ENCODE measurements around the gene DTYMK. TPM values are rescaled to one million over a fixed set of nuclear protein-coding genes. Genes with fewer than 3 reads are reported as not detected.

Gene DTYMK
- total and polyA plus RNA-seq, 2 of the 8 experiments (the other 6 are each of a cell fraction or from before 2014, with no cell fraction given): 58.3 to 69.9 TPM

- TF ChIP-seq RXRA (IDR thresholded peaks at IDR 0.05; ENCODE audit: insufficient read depth, low read depth, low read length) (no peak), SIN3A (conservative IDR thresholded peaks at IDR 0.05 in 1 of 2, IDR thresholded peaks at IDR 0.05 in 1 of 2; ENCODE audit: low read depth in 1 of 2, low read length in 2 of 2) (no peak), NANOG (IDR thresholded peaks at IDR 0.05; ENCODE audit: insufficient read depth, low read depth, low read length, poor library complexity, severe bottlenecking) (no peak), MAX (IDR thresholded peaks at IDR 0.05) (no peak), GTF2F1 (IDR thresholded peaks at IDR 0.05; ENCODE audit: borderline replicate concordance, low read depth, low read length) (no peak), TBP (IDR thresholded peaks at IDR 0.05; ENCODE audit: low read depth, low read length) (no peak), CHD7 (IDR thresholded peaks at IDR 0.05; ENCODE audit: insufficient replicate concordance, low read length) (no peak), JUN (IDR thresholded peaks at IDR 0.05; ENCODE audit: low read depth, low read length) (no peak)
These were observed 56.7 kb downstream of the DTYMK start (continued) for GRCh38 chr2:241629762-241630435.
